Astrocyte of the cerebellum (primary cell): ENCODE results near the gene PRKAA2.

Source experiments
- DNase-seq: peaks from one replicate; pipeline ENCODE4 v3.0.0-alpha.2; 2011; ENCODE audit warnings: low read depth
- H3K4me3 ChIP-seq: 2 replicates; pipeline ENCODE4 v1.5.1; 2011; ENCODE audit warnings: mild to moderate bottlenecking, low read depth, low read length, moderate library complexity
- CTCF ChIP-seq: IDR thresholded peaks from 2 replicates; pipeline ENCODE4 v1.5.1; 2012; ENCODE audit warnings: low read length, low read depth, moderate library complexity, mild to moderate bottlenecking; ENCODE audit errors: missing control alignments
- in situ Hi-C: cut with HindIII; loops from 2 replicates; pipeline ENCODE4 v1.10.0; 2017; ENCODE audit warnings: low sequenced_read_pairs

PRKAA2 gene

GRCh38 chr1:56644064-56644918 is 823 bp upstream of the PRKAA2 start:
- peak overlapping the region; percentile 58 for H3K4me3 ChIP-seq
- TF ChIP-seq CTCF = no peak
- no peak for DNase-seq
- in situ Hi-C loops = no loop called here

- DNase-seq = no peak
- H3K4me3 ChIP-seq = peak overlapping the region; percentile 58
- no peak for TF ChIP-seq CTCF
- in situ Hi-C loops = no loop called here
Measured at GRCh38 chr1:56645677-56646305, 677 bp downstream of the PRKAA2 start.

- H3K4me3 ChIP-seq = no peak overlapping the region
- in situ Hi-C loops = no loop called here
- DNase-seq = no peak
Measured at GRCh38 chr1:56646611-56647010, 1.5 kb downstream of the PRKAA2 start.

GRCh38 chr1:56647106-56647505 is 2.0 kb downstream of the PRKAA2 start:
- DNase-seq = no peak
- TF ChIP-seq CTCF = no peak
- in situ Hi-C loops = no loop called here
- H3K4me3 ChIP-seq = no peak overlapping the region

More at GRCh38 chr1:56646611-56647010, 1.5 kb downstream of the PRKAA2 start:
- TF ChIP-seq CTCF = no peak

- no peak overlapping the region for H3K4me3 ChIP-seq
- DNase-seq = no peak
- in situ Hi-C loops = no loop called here
- no peak for TF ChIP-seq CTCF
Measured at GRCh38 chr1:56648546-56648945, 3.4 kb downstream of the PRKAA2 start.

GRCh38 chr1:56654126-56654923 is 9.2 kb downstream of the PRKAA2 start:
- in situ Hi-C loops = no loop called here
- no peak overlapping the region for H3K4me3 ChIP-seq
- no peak for TF ChIP-seq CTCF
- DNase-seq = no peak
